GM18502 (cell line): ENCODE results near the gene APLP2.
"Not testable (repeated sequence)": the region's sequence is repeated elsewhere in the genome, so short reads cannot be mapped to it uniquely, and the experiment has no call there.

Source experiments
- ATAC-seq: cut with Tn5 transposase; IDR thresholded peaks from one replicate; pipeline ENCODE4 v1.9.1; 2021; ENCODE audit warnings: mild to moderate bottlenecking; ENCODE audit not compliant: unreplicated experiment, poor library complexity

APLP2 gene

GRCh38 chr11:130088919-130089673 lies 19.4 kb downstream of the APLP2 start:
- no peak for ATAC-seq

- ATAC-seq: no peak
These were observed 20.0 kb downstream of the APLP2 start for GRCh38 chr11:130089674-130090073.

GRCh38 chr11:130090517-130090916 lies 20.8 kb downstream of the APLP2 start:
- ATAC-seq: not testable (repeated sequence)

GRCh38 chr11:130091169-130091568 lies 21.5 kb downstream of the APLP2 start:
- ATAC-seq: not testable (repeated sequence)

- no peak for ATAC-seq
These were observed 23.0 kb downstream of the APLP2 start for GRCh38 chr11:130092661-130093060.

- ATAC-seq: no peak
These were observed 24.9 kb downstream of the APLP2 start for GRCh38 chr11:130094614-130095013.

GRCh38 chr11:130095326-130095725 lies 25.6 kb downstream of the APLP2 start:
- ATAC-seq: no peak

GRCh38 chr11:130096042-130096441 lies 26.3 kb downstream of the APLP2 start:
- no peak for ATAC-seq

- no peak for ATAC-seq
These were observed 27.1 kb downstream of the APLP2 start for GRCh38 chr11:130096823-130097222.

- ATAC-seq: no peak
These were observed 27.6 kb downstream of the APLP2 start for GRCh38 chr11:130097285-130097684.

- ATAC-seq: no peak
These were observed 29.7 kb downstream of the APLP2 start for GRCh38 chr11:130099356-130099755.

GRCh38 chr11:130100381-130101095 lies 30.8 kb downstream of the APLP2 start:
- ATAC-seq: no peak

- no peak for ATAC-seq
These were observed 32.0 kb downstream of the APLP2 start for GRCh38 chr11:130101661-130102060.

- ATAC-seq: no peak
These were observed 32.9 kb downstream of the APLP2 start for GRCh38 chr11:130102301-130103249.

GRCh38 chr11:130103296-130103814 lies 33.7 kb downstream of the APLP2 start:
- ATAC-seq: no peak

- no peak for ATAC-seq
These were observed 36.7 kb downstream of the APLP2 start for GRCh38 chr11:130106381-130106780.

GRCh38 chr11:130108671-130109070 lies 39.0 kb downstream of the APLP2 start:
- ATAC-seq: not testable (repeated sequence)

- no peak for ATAC-seq
These were observed 39.7 kb downstream of the APLP2 start for GRCh38 chr11:130109386-130109785.

GRCh38 chr11:130110339-130111108 lies 40.8 kb downstream of the APLP2 start:
- ATAC-seq: no peak
